ENCODE measurements around the gene TIMP3.
"Not testable (repeated sequence)": the region's sequence is repeated elsewhere in the genome, so short reads cannot be mapped to it uniquely, and the experiment has no call there.

The TIMP3 gene

DNA sequence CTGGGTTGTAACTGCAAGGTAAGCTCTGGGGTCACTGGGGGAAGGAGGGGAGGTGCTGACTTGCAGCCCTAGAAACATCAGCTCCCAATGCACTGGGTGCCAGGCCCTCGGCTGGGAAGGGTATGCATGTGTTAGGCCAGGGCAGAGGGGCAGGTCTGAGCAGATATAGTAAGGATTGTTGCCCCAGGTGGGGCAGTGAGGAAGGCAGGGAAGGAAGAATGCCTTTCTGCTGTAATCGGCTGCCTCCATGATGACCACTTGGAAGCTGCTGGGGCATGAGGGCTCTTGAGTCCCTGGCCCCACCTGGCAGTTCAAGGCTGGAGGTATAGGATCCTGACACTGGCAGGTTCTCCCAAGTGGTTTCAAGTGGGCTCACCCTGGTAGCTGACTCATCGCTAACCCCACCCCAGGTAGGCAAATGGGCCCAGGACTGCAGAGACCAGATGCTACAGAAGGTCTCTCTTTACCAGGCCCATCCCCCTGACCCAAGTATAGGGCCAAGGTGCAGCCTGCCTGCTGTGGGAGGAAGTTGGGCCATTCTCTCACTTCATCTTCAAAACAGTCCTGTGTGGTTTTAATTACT, 56.7 kb downstream of the TIMP3 start:
- DNase-seq = no peak

DNA sequence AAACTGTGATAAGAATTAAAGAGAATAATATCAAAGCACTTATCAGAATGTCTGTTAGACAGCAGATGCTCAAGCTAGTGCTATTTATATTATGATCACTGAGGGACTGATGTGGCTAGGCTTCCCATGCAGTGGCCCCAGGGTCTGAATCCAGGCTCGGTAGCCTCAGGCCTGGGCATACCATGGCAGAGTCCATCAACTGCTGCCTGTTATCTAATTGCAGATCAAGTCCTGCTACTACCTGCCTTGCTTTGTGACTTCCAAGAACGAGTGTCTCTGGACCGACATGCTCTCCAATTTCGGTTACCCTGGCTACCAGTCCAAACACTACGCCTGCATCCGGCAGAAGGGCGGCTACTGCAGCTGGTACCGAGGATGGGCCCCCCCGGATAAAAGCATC, 57.5 kb downstream of the TIMP3 start:
- DNase-seq = no peak

DNA sequence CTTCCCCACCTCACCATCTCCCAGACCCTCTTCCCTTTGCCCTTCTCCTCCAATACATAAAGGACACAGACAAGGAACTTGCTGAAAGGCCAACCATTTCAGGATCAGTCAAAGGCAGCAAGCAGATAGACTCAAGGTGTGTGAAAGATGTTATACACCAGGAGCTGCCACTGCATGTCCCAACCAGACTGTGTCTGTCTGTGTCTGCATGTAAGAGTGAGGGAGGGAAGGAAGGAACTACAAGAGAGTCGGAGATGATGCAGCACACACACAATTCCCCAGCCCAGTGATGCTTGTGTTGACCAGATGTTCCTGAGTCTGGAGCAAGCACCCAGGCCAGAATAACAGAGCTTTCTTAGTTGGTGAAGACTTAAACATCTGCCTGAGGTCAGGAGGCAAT, 58.2 kb downstream of the TIMP3 start:
- no peak for DNase-seq

DNA sequence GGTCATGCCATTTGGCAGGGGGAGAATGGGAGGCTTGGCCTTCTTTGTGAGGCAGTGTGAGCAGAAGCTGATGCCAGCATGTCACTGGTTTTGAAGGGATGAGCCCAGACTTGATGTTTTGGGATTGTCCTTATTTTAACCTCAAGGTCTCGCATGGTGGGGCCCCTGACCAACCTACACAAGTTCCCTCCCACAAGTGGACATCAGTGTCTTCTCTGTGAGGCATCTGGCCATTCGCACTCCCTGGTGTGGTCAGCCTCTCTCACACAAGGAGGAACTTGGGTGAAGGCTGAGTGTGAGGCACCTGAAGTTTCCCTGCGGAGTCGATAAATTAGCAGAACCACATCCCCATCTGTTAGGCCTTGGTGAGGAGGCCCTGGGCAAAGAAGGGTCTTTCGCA, 59.8 kb downstream of the TIMP3 start:
- DNase-seq = no peak

GRCh38 chr22:32862083-32862482, 60.6 kb downstream of the TIMP3 start:
- no peak for DNase-seq

DNA sequence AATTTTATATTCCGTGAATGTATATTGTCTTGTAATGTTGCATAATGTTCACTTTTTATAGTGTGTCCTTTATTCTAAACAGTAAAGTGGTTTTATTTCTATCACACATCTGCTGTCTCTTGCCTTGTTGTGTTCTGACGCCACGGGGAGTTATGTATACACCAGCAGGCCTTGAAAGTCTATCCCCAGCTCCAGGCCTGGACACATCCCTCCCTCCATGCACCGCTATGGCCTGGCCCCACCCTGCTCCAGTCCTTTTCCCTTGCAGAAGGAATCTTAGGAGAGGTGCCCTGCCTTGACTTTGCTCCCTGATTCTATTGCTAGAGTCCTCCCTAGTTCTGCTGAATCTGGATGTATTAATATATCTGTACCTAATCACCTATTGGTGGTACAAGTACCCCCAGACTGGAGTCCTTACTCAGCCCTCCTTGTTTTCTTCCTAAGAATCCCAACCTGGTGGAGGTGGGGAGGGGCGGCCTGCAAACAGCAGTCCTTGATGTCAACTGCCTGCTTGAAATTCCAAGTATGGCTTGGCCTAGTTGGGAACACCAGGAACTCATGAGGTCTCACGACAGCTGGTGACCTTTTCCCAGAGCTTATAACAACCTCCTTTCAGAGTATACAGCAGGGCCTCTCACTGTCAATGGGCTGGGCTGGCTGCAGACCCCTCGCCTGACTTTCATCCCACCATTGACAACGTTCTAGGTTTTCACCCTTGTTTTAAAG, 61.6 kb downstream of the TIMP3 start:
- DNase-seq = no peak

DNA sequence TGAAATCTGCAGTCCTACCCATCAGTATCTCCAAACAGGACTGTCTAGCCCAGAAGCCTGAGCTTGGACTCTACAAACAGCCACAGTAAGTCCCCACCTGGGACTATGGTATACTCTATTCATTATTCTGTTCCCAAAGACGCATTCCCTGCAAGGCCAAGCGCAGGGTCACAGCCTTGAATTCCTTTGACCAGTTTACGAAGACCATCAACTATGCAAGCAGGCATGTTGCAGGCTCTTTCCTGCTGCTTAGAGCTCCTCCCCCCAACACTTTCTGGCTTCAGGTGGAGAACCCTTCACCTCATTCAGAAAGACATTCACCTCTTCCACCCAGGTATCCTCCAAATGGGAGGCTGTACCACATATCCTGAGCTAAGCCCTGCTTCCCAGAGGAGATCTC, 62.5 kb downstream of the TIMP3 start:
- DNase-seq = no peak

DNA sequence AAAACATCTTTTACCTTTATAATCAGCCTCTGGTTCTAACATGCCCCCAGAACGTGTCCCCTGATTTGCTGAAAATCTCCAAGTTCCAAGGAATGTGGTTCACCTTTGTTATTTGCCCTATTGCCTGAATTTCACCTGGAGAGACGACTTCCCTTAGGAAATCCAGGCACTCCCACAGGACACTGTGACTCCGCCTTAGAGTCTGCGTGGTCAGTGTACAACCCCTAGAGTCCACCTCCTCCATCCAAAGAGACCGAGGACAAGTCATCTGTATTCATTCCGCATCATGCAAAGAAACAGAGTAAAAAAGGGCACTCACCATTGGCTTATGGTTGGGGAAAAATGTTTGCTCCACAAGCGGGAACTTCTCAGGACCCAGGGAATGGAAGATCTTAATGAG, 63.1 kb downstream of the TIMP3 start:
- no peak for DNase-seq

- no peak for DNase-seq
These were observed 65.4 kb downstream of the TIMP3 start for GRCh38 chr22:32866953-32867352.

DNA sequence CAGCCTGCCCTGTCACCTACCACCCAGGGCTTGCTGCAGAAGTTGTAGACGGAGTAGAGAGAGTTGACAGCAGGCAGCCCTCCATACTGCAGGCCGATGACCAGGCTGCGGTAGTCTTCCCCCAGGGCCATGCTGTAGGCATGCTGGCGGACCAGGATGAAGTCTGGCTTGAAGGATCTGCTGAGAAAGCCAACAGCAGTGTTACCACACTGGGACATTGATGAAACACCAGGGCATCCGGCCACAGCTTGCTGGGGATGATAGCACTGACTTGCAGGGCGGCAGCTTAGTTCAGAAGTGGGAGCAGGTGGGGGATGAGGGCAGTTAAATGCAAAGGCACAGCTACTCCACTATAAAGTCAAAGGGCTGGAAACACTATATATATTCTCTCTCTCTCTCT, 67.4 kb downstream of the TIMP3 start:
- DNase-seq = no peak

DNA sequence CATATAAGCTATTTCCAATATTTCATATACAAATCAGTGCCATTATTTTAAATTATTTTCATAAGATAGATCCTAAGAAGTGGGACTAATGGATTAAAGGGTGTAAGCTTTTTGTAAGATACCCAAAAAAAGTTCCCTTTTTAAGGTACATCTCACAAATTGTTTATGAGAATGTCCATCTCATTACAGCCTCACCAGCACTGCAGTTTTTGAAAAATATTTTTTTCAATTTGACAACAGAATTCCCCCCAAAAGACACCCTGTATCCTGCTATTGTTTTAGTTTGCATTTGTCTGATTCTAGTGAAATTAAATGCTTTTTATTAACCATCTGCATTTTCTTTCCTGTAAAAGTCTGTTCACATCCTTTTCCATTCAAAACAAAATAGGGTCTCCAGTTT, 69.0 kb downstream of the TIMP3 start:
- DNase-seq = no peak

- DNase-seq = not testable (repeated sequence)
These were observed 72.1 kb downstream of the TIMP3 start for GRCh38 chr22:32873604-32874003.

GRCh38 chr22:32874385-32874784, 72.9 kb downstream of the TIMP3 start:
- no peak for DNase-seq

GRCh38 chr22:32874976-32875375, 73.5 kb downstream of the TIMP3 start:
- DNase-seq = no peak

- DNase-seq = no peak
These were observed 75.0 kb downstream of the TIMP3 start for GRCh38 chr22:32876516-32876915.

DNA sequence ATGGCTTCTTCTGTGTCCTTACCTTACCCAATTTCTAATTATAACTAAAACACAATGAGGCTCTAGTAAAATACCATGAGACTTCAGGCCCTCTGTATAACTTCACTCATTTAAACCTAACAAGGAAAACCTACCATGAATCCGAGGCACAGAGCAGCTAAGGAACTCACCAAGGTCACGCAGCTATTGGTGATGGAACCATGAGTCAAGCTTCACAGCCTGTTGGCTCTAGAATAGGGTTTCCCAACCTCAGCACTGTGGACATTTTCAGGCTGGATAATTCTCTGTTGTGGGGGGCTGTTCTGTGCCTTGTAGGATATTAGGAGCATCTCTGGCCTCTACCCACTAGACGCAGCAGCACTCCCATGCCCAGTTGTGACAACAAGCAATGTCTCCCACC, 75.7 kb downstream of the TIMP3 start:
- no peak for DNase-seq

GRCh38 chr22:32879550-32879949, 78.0 kb downstream of the TIMP3 start:
- no peak for DNase-seq

GRCh38 chr22:32880061-32880460, 78.6 kb downstream of the TIMP3 start:
- DNase-seq = no peak

GRCh38 chr22:32880505-32880892, 79.0 kb downstream of the TIMP3 start:
- no peak for DNase-seq

- DNase-seq = no peak
These were observed 79.5 kb downstream of the TIMP3 start for GRCh38 chr22:32880893-32881596.

- DNase-seq = no peak
These were observed 80.9 kb downstream of the TIMP3 start for GRCh38 chr22:32882360-32882755.

DNA sequence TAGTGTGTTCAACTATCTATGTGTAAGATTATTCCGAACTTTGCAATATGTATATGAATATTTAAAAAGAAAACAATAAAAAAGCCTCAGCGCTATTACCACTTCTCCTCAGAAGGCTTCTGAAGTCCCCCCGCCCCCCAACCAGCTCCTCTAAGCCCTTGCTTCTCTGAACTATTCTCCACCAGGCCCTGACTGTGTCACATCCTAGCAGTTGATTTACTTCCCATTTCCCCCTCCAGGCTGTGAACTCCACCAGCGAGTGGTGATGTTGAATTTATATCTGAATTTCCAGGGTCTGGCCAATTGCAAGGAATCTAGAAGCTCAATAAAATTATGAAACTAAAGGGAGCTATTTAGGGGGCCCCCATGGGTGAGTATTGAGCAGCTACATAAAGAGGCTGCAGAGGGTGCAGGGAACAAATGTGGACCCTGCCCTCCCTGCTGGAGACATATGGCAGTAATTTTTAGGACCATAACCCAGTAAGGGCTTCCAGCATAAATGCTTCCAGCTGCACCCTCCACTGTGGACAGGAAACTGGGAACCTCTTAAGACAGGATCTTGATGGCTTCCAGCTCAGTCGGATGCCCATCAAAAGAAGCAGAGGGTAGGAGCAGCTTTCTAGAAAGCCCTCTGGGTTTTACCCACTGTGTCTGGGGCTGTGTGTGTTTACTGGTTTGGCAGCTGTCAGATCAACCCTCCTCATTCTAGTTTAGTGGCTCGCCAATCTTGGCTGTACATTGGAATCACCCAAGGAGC, 81.4 kb downstream of the TIMP3 start:
- DNase-seq = no peak

DNA sequence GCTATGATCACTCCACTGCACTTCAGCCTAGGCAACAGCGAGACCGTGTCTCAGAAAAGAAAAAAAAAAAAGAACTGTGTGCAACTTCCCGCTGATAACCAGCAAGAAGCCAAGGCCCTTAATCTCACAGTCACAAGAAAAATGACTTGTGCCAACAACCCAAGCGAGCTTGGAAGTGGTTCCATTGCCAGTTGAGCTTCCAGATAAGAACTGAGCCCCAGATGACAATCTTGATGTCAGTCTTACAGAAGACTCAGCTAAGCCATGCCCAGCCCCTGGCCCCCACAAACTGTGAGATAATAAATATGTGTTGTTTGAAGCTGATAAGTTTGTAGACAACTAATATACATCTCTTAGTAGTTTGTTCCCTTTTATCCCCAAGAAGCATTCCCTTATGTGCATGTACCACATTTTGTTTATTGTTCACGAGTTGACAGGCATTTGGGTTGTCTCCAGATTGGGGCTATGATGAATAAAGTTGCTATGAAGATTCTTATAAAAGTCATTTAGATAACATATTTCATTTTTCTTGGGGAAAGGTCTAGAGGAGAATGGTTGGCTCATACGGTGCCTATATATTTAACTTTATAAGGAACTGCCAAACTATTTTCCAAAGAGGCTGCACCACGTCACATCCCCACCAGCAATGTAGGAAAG, 85.9 kb downstream of the TIMP3 start:
- DNase-seq = no peak
